Activated B cell treated with CpG ODN at 0.5 μM for 24 hours (primary cell): ENCODE measurements around the gene ZBTB14. TPM values are rescaled to one million over a fixed set of nuclear protein-coding genes. Genes with fewer than 3 reads are reported as not detected.
A peak's percentile ranks its signal among the peaks of the same experiment; 100 is the strongest.

Experiments used
- ATAC-seq: fragments of 200-7000 bp; cut with Tn5 transposase; one replicate; pipeline ENCODE4 v1.10.0; 2021; ENCODE audit warnings: low read depth, mild to moderate bottlenecking, moderate library complexity
- CTCF ChIA-PET: fragments of 350-600 bp; sonication (Branson Sonifier 250); formaldehyde crosslinking; loops from one replicate; lab custom pipeline; 2021; ENCODE audit warnings: antibody characterized with exemption; lab: Charles Lee
- POLR2A ChIA-PET: fragments of 350-600 bp; sonication (Branson Sonifier 250); formaldehyde crosslinking; loops from one replicate; lab custom pipeline; 2021; ENCODE audit warnings: antibody characterized with exemption; lab: Charles Lee
- DNase-seq: peaks from one replicate; pipeline ENCODE4 v3.0.0; 2022
- H3K27ac Mint-ChIP-seq: one replicate; pipeline ENCODE4 v1.8.0; 2020; ENCODE audit warnings: mixed read lengths
- H3K27me3 Mint-ChIP-seq: one replicate; pipeline ENCODE4 v1.8.0; 2021; ENCODE audit warnings: mixed read lengths
- H3K36me3 Mint-ChIP-seq: one replicate; pipeline ENCODE4 v1.8.0; 2021; ENCODE audit warnings: low read depth, mixed read lengths
- H3K4me1 Mint-ChIP-seq: one replicate; pipeline ENCODE4 v1.8.0; 2021; ENCODE audit warnings: mixed read lengths
- H3K4me3 Mint-ChIP-seq: one replicate; pipeline ENCODE4 v1.8.0; 2020; ENCODE audit warnings: mild to moderate bottlenecking, mixed read lengths
- H3K9me3 Mint-ChIP-seq: one replicate; pipeline ENCODE4 v1.8.0; 2020; ENCODE audit warnings: mixed read lengths
- intact Hi-C: fragments of 100-400 bp; cut with micrococcal nuclease; formaldehyde crosslinking; loops from one replicate; pipeline ENCODE4 v1.15.1; 2024
- total RNA-seq: library from RNA; stranded (reverse); gene quantifications from 2 replicates; pipeline ENCODE4 v1.2.3, GENCODE V29; 2022
- TF ChIP-seq, protein P1 (sequence below): fragments of 200-600 bp; IDR thresholded peaks from one replicate; pipeline ENCODE4 v1.8.0; 2022; ENCODE audit warnings: antibody characterized with exemption, mild to moderate bottlenecking

Gene ZBTB14, protein sequence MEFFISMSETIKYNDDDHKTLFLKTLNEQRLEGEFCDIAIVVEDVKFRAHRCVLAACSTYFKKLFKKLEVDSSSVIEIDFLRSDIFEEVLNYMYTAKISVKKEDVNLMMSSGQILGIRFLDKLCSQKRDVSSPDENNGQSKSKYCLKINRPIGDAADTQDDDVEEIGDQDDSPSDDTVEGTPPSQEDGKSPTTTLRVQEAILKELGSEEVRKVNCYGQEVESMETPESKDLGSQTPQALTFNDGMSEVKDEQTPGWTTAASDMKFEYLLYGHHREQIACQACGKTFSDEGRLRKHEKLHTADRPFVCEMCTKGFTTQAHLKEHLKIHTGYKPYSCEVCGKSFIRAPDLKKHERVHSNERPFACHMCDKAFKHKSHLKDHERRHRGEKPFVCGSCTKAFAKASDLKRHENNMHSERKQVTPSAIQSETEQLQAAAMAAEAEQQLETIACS
- 19.4 and 20.9 TPM in 2 replicates for total RNA-seq

DNA sequence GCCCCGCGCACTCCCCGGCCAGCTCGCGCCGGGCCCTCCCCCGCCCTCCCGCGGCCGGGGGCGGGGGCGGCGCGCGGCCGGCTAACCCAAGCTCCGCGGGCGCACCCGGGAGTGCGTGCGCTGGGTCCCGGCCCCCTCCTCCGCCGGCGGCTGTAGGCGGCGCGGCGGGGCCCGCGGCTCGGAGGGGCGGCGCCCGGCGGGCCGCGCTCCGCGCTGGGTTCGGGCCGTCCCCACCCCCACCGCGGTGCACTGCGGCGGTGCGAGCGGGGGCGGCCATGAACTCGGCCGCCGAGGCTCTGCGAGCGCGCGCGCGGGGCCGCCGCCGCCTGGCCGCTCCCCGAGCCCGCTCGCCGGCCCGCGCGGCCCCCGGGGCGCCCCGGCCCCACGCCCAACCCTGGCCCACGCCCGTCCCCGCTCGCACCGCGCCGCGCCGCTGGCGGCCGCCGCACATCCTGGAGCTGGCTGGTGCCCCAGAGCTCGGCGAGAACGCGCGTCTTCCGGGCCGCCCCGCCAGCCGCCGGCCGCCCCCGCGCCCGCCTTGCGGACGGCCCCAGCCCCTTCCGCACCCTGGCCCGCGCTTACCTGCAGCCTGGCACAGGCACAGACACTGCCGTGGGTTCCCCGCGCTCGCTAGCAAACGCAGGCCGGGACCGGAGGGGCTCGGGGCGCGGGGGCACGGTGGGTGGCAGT is at the start of gene ZBTB14:
Gene ZBTB14, minus strand, starts transcription at position 496 of the 690 bp plus-strand sequence. CDS start 2,480 bp downstream, outside the sequence.
- peak; percentile 54 for ATAC-seq
- CTCF ChIA-PET = interaction anchor here (4.4 kb wide), 1 partner anchor 57 kb away, joined by 34 read pairs; no protein-coding TSS in a partner anchor
- intact Hi-C loops = loop anchor here (2.0 kb wide), 2 partner anchors 121 to 1119 kb away; partner anchors contain the start of gene L3MBTL4
- Mint-ChIP-seq H3K4me3 (peak within 1 kb of the TSS; percentile 95), H3K27ac (peak within 1 kb of the TSS; percentile 97), H3K36me3 (peaks cover 22% of the 10 kb centered on the region), H3K27me3 (no peaks in the 10 kb centered on the region), H3K4me1 (peaks cover 29% of the 10 kb centered on the region), H3K9me3 (no peaks in the 10 kb centered on the region)
- peak; percentile 73 for DNase-seq
- POLR2A ChIA-PET = interaction anchor here (0.6 to 4.9 kb wide), 11 partner anchors 9 to 355 kb away, joined by 3 to 195 read pairs (median 5); no protein-coding TSS in a partner anchor
- TF ChIP-seq, protein P1, sequence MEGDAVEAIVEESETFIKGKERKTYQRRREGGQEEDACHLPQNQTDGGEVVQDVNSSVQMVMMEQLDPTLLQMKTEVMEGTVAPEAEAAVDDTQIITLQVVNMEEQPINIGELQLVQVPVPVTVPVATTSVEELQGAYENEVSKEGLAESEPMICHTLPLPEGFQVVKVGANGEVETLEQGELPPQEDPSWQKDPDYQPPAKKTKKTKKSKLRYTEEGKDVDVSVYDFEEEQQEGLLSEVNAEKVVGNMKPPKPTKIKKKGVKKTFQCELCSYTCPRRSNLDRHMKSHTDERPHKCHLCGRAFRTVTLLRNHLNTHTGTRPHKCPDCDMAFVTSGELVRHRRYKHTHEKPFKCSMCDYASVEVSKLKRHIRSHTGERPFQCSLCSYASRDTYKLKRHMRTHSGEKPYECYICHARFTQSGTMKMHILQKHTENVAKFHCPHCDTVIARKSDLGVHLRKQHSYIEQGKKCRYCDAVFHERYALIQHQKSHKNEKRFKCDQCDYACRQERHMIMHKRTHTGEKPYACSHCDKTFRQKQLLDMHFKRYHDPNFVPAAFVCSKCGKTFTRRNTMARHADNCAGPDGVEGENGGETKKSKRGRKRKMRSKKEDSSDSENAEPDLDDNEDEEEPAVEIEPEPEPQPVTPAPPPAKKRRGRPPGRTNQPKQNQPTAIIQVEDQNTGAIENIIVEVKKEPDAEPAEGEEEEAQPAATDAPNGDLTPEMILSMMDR = no peak

DNA sequence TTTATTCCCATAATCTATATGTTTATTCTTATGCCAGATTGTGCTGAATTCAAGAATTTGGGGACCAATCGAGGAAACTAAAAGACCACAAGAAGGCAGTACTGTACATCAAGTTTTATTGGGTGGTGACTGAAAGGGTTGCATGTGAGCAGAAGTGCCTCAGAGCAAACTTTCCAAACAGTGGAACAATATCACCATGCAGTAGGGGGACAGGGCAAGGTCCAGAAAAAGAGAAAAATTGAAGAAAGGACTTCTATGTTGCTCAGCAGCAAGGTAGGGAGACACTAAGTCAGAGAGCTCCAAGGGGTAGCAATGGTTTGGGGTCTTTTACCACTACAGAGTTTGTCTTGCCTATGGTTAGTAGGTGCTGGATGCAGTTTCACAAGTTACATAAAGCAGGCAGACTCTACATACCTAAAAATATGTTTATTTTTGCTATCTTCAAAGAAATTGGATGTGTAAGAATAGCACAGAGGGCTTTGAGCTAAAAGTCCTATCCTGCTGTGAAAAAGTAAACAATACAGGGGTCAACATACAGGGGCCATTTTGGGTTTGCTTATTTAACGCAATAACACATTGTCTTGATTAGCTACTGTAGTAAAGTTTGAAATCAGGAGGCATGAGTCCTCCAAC is 43.8 kb upstream of the ZBTB14 start:
- POLR2A ChIA-PET = no interaction called here
- no peak overlapping the region for H3K27ac Mint-ChIP-seq

DNA sequence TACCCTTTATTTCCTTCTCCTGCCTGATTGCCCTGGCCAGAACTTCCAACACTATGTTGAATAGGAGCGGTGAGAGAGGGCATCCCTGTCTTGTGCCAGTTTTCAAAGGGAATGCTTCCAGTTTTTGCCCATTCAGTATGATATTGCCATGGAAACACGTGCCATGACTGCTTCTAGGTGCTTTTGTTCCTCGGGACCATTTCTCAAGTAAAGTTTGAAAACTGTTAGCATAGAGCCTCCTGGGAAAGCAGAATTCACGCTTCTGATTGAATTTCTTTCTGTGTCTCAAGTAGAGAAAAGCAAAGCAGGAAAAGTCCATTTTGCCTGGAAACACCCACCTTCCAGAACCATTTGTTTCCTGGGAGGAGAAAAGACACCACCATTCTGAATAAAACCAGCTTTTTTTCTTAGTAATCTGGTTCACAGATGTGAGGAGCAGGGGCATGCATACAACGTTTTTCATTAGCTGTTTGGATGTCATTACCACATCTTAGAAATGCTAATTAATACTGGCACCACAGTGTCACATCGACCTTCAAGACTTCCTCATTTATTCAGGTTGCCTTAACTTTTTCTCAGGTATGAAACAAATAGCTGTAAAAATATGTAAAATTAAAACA is 39.0 kb upstream of the ZBTB14 start:
- Mint-ChIP-seq H3K4me1 (no peaks in the 10 kb centered on the region), H3K9me3 (no peaks in the 10 kb centered on the region), H3K36me3 (no peaks in the 10 kb centered on the region), H3K27me3 (no peaks in the 10 kb centered on the region), H3K27ac (no peak overlapping the region), H3K4me3 (no peak overlapping the region)
- ChIA-PET CTCF (no interaction called here), POLR2A (no interaction called here)
- no peak for ATAC-seq
- TF ChIP-seq, protein P1 = no peak
- intact Hi-C loops = no loop called here
- no peak for DNase-seq

More for the DNA sequence above, 43.8 kb upstream of the ZBTB14 start:
- Mint-ChIP-seq H3K36me3 (no peaks in the 10 kb centered on the region), H3K4me3 (no peak overlapping the region), H3K27me3 (peaks cover 5% of the 10 kb centered on the region), H3K4me1 (no peaks in the 10 kb centered on the region), H3K9me3 (no peaks in the 10 kb centered on the region)
- intact Hi-C loops = no loop called here
- no peak for DNase-seq
- CTCF ChIA-PET = no interaction called here
- TF ChIP-seq, protein P1 = no peak
- no peak for ATAC-seq

DNA sequence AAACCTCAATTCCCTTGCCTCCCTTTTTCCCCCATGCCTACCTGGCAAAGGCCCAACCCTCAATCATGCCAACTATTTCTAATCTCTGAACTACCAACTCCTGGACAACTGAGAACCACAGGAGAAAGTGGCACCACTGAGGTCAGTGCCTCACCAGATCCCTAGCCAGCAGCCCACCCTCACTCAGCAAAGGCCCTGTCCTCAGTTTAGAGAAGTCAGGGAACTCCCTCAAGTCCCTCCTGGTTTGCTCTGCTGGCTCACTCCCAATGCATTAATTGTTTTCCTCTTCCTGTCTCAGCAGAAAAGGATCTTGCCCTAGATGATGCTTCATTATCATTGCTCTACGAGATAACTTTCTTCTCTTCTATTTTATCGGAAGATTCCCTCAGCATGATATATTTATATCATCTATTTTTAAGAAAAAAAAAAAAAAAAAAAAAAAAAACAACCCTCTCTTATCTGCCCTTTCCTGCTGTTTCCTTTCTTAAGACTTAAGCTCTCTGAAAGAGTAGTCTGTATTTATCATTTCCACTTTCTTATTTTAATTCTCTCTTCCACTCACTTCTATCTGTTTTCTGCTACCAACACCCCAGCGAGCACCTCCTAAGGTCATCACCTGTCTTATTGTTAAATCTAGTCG is 22.7 kb upstream of the ZBTB14 start:
- Mint-ChIP-seq H3K4me1 (no peaks in the 10 kb centered on the region), H3K4me3 (no peak overlapping the region), H3K9me3 (no peaks in the 10 kb centered on the region), H3K27ac (no peak overlapping the region), H3K27me3 (no peaks in the 10 kb centered on the region), H3K36me3 (no peaks in the 10 kb centered on the region)
- ChIA-PET POLR2A (no interaction called here), CTCF (no interaction called here)
- no peak for DNase-seq
- ATAC-seq = no peak
- intact Hi-C loops = no loop called here
- TF ChIP-seq, protein P1 = no peak
